Activated naive CD4-positive, alpha-beta T cell treated with anti-CD3 and anti-CD28 coated beads, Interleukin-2, amount 50 U/mL, for 16 hours (primary cell): ENCODE measurements around the gene CCL1.

Source experiments
- DNase-seq: peaks from one replicate; pipeline ENCODE4 v3.0.0-alpha.2; 2020

Gene CCL1, protein sequence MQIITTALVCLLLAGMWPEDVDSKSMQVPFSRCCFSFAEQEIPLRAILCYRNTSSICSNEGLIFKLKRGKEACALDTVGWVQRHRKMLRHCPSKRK

GRCh38 chr17:34363183-34363661, at the start of gene CCL1:
CCL1 (minus strand) TSS chr17:34363233; CDS start chr17:34363161, 72 bp downstream.
- no peak for DNase-seq

- no peak for DNase-seq
These were observed 49.5 kb upstream of the CCL1 start for GRCh38 chr17:34412534-34412933.

- no peak for DNase-seq
These were observed 48.8 kb upstream of the CCL1 start for GRCh38 chr17:34411646-34412421.

- DNase-seq, result no peak
These were observed 46.3 kb upstream of the CCL1 start for GRCh38 chr17:34409352-34409751.

GRCh38 chr17:34408439-34408838, 45.4 kb upstream of the CCL1 start:
- DNase-seq, result no peak

DNA sequence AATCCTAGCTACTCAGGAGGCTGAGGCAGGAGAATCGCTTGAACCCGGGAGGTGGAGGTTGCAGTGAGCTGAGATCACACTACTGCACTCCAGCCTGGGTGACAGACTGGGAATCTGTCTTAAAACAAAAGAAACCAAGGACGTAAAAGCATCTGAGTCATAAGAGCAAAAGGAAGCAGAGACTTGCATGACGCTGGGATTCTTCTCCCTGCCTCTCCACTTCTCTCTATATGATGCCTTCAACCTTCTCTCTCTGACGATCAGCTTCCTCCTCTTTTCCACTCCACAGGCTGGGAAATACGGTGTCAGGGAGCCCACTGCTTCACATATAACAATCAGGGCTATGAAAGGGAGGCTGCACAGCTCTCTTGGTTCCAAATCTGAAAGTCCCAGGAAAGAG, 43.2 kb upstream of the CCL1 start:
- no peak for DNase-seq

GRCh38 chr17:34403006-34403405, 40.0 kb upstream of the CCL1 start:
- no peak for DNase-seq

DNA sequence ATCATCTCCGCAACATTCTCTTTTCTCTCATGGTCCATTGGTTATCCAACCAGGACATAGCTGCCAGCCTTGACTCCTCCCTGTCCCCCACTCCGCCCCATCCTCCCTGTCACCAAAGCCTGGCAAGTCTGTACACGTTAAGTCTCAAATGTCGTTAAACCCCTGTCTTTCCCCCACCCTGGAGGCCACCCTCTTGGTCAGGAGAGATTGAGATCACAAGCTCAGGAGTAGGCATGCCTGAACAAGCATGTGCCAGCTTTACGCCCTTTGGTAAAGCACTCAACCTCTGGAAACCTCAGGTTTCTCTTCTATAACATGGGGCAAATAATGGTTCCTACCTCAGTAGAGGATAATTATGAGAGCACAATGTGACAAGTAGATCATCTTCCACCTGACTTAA, 38.1 kb upstream of the CCL1 start:
- no peak for DNase-seq

DNA sequence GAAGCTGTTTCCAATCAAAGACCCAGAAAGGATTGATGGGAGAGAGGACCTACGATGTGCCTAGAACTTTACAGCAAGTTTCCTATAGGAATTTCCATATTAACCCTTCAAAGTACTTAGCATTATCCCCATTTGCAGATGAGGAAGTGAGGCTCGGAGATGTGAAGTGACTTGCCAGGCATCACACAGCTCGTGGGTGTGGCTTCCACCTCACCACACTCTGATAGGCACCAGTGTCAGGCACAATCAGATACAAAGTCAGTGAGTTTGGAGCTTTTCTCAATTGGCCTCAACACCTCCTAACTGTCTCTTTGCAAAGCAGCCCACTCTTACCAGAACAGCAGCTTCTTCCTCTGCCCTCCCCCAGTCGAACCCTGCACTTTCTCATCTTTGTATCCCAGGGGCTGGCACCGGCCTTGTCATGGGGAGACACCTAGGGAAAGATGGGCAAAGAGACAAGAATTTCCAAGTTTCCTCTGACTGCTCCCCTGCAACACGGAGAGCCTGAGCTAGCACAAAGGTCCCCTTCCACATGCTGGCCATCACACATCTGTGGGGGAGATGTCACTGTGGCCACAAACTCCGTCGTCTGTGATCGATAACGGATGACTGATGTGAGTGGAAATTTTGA, 37.4 kb upstream of the CCL1 start:
- no peak for DNase-seq

DNA sequence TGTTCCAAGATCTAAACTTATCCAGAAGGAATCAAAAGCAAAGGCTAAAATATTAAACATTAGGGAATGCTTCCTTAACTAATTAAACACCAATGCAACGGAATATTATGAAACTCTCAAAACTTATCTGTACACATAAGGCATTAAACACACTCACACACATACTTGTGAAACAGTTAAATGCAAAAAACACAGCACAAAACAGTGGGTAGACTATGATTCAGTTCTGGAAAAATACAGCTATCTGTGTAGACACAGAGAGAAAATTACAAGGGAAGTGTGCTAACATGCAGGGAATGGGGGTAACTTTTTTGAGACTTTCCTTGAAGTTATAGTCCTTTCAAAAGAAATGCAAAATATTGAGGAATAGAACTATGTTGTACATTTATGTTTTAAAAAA, 36.7 kb upstream of the CCL1 start:
- no peak for DNase-seq

GRCh38 chr17:34398990-34399389, 36.0 kb upstream of the CCL1 start:
- no peak for DNase-seq

DNA sequence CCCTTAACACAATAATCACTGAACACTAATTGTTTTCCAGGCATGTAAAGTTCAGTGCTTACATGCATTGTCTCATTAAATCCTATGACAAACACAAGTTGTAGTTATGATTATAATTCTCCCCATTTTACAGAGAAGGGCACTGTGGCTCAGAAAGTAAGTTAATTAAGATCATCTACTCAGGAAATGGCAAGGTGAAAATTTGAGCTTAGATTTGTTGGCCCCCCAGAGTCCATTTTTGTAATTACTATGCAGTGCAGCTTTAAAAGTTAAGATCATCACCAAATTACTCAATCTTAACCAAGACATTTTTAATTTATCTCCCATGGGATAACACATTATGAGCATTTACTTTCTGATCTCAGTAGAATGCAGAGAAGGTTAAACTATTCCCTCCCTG, 34.2 kb upstream of the CCL1 start:
- no peak for DNase-seq

DNA sequence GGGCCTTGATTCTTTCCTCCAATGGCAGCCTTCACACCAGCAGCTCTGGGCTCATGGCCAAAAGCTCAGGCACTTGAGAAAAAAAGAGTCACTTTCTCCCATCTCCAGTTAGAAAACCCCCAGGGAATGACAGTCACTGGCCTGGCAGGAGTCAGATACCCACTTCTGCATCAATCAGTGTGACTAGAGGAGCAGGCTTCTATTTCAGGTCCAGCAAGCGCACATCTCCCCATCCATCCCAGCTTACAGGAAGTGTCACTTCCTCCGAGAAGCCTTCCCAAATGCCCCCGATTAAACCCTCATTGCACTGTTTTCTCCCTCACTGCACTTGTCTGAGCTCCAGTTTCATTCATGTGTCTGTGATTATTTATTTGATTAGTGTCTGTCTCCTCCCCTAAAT, 30.4 kb upstream of the CCL1 start:
- no peak for DNase-seq

- no peak for DNase-seq
These were observed 28.2 kb upstream of the CCL1 start for GRCh38 chr17:34391241-34391640.

GRCh38 chr17:34390649-34391048, 27.6 kb upstream of the CCL1 start:
- no peak for DNase-seq

DNA sequence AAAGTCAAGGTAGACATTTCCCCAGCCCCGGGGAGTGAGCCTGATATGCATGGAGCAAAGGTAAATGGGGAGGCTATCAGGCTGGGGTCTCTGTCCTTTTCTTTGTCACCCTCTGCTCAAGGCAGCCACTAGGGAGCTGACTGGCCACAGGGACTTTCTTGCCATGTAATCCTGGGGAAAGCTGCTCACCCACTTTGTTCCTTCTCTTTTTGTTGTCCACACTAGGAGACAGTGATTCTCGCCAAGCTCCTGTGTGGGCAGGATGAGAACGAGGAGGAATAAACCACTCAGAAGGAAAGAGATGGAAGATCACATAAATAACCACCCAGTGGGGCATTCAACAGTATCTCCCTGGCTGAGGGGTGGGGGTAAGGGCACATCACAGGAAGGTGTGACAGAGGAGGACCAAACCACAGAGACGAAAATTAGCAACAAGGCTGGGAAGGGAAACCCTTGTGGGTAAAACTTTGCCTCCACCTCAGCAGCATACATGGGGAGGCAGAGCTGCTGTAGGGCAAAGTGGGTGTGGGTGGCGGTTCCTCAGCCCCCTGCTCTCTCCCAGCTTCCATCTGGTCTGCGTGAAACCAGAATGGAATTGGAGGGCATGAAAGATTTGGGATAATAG, 26.2 kb upstream of the CCL1 start:
- no peak for DNase-seq

- no peak for DNase-seq
These were observed 24.5 kb upstream of the CCL1 start for GRCh38 chr17:34387566-34387965.

- no peak for DNase-seq
These were observed 23.9 kb upstream of the CCL1 start for GRCh38 chr17:34386697-34387550.

DNA sequence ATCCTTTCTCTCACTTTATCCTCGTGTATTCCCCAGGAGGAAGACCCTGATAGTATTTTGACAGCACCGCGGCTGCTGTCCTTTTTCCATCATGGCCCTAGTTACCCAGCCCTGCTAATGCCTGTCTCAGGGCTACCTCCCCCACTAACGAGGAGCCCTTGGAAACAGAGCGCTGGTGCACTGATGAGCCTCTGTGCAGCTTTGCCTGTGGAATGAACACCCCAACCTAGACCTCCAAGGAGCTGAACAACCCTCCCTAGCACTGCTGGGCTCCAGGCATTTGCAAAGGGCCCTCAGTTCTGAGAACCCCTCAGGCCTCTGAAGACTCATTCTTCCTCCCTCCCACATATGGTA, 23.3 kb upstream of the CCL1 start:
- no peak for DNase-seq

- DNase-seq, result no peak
These were observed 22.0 kb upstream of the CCL1 start for GRCh38 chr17:34384822-34385605.

DNA sequence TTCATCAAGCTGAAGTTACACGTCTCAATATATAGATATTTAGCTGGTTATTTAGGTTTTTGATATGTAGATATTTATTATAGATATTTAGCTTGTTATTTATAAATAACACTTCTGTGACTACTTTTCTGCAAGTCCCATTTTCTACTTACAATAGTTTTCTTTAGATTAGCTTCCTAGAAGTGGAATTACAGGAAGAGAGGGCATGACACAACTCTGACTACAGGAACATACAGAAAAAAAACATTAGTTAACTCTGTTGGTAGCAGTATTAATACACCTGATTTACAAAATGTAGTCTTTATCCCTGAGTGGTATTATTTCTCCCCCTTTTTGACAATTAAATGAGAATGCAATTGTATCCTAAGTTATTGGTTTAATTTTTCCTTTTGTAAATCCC, 21.2 kb upstream of the CCL1 start:
- DNase-seq, result no peak

DNA sequence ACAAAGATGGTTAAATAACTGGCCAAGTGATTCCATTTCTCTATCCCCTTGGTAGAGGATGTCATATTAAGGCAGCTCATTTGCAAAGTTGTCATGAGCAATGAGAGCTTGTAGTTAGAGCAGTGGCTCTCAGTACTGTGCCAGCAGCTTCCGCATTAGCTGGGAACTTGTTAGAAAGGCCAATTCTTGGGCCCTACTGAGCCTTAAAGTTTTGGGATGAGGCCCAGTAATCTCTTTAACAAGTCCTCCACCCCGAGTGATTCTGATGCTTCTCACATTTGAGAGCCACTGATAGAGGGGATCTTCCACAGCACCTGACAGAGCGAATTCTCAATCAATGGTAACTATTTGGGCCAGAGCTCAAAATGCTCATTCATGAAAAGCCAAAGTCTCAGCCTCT, 20.2 kb upstream of the CCL1 start:
- DNase-seq, result no peak
